ENCODE results near the gene XXYLT1.
"Not testable (repeated sequence)": the region's sequence is repeated elsewhere in the genome, so short reads cannot be mapped to it uniquely, and the experiment has no call there.

XXYLT1 gene

DNA sequence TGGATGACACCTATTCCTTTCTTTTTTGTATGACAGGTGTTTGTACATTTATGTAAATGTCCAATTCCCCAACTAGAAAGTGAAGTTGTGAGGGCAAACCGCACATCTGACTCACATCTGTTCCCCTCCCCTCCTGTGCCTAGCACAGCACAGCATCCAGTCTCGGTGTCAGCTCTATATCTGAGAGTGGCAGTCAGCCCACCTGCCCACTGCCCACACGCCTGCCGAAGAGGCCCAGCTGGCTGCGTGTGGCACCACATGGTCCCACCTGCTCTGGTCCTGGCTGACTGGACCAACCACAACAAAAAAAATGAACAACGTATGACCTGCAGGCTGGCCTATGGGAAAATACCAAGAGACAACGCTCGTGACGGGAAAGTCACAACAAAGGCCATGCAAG is 62.8 kb downstream of the XXYLT1 start:
- no peak for DNase-seq (ENCODE audit: low read depth)

DNA sequence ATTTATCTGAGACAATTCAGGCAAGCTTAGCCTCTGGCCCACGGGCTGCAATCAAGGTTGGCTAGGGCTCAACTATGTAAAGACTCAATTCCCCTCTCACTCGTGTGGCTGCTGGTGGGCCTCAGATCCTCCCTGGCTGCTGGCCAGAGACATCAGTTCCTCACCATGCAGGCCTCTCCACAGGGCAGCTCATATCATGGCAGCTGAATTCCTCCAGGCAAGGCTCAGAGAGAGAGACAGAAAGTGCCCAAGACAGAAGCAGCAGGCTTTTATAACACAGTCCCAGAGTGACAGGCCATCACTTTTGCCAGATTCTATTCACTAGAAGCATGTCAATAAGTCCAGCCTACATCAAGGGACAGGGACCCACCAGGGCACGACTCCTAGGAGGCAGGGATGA is 63.2 kb downstream of the XXYLT1 start:
- no peak for DNase-seq (ENCODE audit: low read depth)

GRCh38 chr3:195207056-195207455 is 63.9 kb downstream of the XXYLT1 start:
- no peak for DNase-seq (ENCODE audit: low read depth)

DNA sequence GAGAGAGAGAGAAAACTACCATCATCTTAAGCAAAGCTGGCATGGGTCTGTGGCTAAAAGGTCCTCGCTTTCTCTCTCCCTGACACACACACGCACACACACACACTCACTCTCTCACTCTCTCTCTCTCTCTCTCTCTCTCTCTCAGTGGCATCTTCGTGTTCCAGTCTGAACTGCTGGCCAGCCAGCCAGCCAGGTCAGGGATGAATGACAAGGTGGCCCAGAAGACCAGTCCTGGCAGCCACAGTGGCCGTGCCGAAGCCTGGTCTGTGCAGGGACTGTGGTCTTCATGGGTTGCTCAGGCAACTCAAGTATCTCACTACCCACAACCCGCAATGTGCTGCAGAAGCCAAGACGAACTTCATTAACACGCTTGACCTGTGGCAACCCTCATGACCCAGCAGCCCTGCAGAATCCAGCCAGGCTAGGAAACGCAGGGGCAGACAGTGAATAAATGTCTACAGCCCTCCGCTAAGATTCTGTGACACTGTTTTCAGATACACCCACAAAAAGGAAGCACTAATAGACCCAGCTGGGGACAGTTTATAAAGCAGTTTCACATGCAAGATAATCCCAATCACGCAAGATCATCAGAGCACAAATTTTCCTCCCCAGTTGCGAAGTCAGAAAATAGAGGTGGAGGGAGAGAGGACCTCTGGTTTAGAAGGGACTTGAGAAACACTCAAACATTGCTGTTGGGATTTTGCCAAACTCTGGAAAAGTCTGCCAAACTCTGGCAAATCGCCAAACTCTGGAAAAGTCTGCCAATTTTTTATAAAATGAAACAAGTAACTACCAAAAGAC is 66.4 kb downstream of the XXYLT1 start:
- DNase-seq (ENCODE audit: low read depth), result no peak

GRCh38 chr3:195203606-195204005 is 67.4 kb downstream of the XXYLT1 start:
- DNase-seq (ENCODE audit: low read depth), result no peak

- no peak for DNase-seq (ENCODE audit: low read depth)
Observed at GRCh38 chr3:195201295-195201694, 69.7 kb downstream of the XXYLT1 start.

DNA sequence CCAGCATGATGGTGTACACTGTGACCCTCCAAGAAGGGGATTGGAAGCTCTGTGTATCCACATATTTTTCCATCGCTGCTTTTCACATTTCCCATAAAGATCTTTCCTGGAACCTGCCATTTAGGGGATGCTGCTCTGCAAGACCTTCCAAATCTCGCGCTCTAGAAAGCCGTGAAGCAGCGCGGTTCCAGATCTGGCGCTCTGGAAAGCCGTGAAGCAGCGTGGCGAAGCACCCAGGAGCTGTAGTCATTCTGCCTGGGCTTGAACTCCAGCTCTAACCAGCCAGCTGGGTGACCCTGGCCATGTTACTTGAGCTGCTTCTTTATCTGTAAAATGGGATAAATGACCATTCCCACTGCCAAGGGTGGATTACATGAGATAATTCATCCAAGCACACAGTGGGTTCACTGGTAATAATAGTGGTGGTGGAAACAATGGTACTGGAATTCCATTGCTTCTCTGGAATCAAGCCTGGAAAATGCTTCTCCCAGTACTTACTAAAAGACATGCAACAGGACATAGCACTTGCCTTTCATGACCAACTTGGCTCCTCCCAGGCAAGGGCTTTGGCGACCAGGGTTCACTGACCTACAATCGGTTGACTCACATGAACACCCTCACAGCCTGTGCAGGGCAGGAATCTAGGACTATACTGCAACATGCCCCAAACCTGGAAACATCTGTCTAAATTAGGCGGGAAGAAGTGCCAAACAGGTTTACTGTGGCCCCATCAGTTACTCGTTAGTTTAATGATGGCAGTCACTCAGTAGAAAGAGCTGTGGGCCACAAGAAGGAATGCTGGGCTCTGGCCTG is 70.7 kb downstream of the XXYLT1 start:
- no peak for DNase-seq (ENCODE audit: low read depth)

GRCh38 chr3:195198426-195199346 is 72.3 kb downstream of the XXYLT1 start:
- DNase-seq (ENCODE audit: low read depth), result no peak

GRCh38 chr3:195197765-195198425 is 73.1 kb downstream of the XXYLT1 start:
- DNase-seq (ENCODE audit: low read depth), result peak; percentile 84

- peak; percentile 69 for DNase-seq (ENCODE audit: low read depth)
Observed at GRCh38 chr3:195196266-195196665, 74.7 kb downstream of the XXYLT1 start.

- DNase-seq (ENCODE audit: low read depth), result no peak
Observed at GRCh38 chr3:195195321-195196209, 75.4 kb downstream of the XXYLT1 start.

DNA sequence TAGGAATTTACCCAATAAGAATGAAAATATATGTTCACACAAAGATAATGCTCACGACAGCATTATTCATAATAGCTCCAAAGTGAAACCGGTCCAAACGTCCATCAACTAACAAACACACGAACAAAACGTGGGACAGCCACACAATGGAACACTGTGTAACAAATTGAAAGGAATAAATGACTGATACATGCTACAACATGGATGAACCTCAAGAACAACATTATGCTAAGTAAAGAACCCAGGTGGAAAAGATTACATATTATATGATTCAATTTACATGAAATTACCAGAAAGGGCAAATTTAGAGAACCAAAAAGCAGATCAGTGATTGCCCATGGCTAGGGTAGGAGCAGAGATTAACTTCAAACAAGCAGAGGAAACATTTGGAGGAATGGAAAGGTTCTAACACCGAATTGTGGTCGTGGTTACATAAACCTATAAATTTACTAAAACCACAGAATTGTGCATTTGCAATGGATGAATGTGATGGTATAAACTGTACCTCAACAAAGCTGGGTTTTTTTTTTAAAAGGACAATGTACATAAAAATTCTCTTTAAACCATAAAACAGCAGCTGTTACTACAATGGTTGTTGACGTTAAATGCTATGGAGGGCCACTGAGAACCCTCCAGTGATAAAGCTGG is 76.3 kb downstream of the XXYLT1 start:
- DNase-seq (ENCODE audit: low read depth), result no peak

GRCh38 chr3:195191580-195191979 is 79.4 kb downstream of the XXYLT1 start:
- no peak for DNase-seq (ENCODE audit: low read depth)

DNA sequence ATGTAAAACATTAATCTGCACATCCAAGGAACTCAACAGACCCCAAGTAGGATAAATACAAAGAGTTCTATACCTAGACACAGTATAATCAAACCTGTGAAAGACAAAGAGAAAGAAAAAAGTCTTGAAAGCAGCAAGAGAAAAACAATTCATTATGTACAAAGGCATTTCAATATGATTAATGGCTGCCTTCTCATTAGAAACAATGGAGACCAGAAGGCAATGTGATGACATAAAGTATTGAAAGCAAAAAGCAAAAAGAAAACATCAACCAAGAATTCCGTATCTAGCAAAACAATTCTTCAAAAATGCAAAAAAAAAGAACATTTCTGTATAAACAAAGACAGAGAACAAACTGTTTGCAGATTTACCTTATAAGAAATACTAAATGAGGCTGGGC is 81.1 kb downstream of the XXYLT1 start:
- DNase-seq (ENCODE audit: low read depth), result no peak

- DNase-seq (ENCODE audit: low read depth), result peak; percentile 38
Observed at GRCh38 chr3:195188426-195188927, 82.5 kb downstream of the XXYLT1 start.

DNA sequence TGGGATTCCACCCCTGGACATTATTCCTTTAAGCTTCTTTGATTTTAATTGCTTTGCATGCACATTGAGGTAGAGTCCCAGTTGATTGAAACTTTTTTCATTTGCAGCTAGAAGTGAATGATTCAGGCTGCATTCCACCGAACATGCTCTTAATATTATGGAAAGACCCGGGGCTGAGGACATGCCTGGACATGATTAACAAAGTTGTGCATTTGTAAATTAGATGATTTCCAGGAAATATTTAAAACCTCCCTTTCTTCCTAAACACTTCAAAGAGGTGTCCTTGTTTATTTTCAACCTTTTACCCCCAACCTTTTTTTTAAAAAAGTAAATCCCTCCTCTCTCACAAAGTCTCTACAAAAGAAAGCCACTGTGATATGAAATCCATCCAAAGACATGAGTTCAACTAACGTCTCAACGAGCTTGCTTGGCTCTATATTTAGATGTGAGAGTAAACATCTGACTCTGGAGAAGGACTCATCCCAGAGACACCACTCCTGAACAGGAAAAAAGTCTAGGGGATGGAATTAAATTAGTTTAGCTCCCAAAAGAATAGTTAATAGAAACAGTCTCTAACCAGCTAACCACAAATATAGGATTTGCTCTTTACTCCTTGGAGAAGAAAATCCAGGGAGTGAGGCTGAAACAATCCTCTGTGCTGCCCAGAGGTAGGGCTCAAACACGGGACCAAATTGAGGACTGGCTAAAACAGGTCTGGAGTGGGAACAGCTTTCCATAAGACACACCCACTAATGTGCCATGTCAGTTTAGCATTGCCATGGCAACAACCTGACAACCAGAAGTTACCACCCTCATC is 83.1 kb downstream of the XXYLT1 start:
- peak; percentile 79 for DNase-seq (ENCODE audit: low read depth)

- DNase-seq (ENCODE audit: low read depth), result not testable (repeated sequence)
Observed at GRCh38 chr3:195186710-195187047, 84.3 kb downstream of the XXYLT1 start.

DNA sequence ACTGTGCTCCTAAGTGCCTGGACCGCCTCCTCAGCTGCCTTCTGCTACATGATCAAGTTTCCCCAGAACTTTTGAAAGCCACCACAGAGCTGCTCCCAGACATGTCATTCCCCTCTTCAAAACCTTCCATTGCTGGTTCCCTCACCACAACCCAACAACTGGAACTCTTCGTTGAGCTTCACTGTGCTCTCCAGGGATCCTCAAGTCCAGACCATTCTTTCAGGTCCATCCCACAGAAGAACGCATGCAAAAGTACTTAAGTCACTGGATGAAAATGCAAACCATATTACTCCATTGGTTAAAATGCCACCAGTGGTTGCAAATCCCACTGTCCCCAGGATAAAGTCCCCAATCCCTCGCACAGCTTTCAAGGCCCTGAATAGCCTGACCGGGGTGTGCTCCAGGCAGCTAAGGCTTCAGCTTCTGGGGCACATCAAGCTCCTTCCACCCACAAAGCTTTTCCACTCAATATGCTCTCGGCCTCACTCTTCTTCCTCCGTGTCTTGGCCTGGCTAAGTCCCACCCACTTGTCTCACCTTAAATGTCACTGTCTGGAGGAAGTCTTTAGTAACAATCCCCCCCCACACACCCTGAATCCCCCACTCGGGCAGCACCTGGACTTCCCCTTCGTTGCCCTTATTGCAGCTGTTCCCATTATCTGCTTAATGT is 84.8 kb downstream of the XXYLT1 start:
- DNase-seq (ENCODE audit: low read depth), result no peak

- no peak for DNase-seq (ENCODE audit: low read depth)
Observed at GRCh38 chr3:195185583-195185982, 85.4 kb downstream of the XXYLT1 start.

Data from iris pigment epithelial cell (primary cell).